ENCODE data around the gene PSMC5.
"Not testable (repeated sequence)": the region's sequence is repeated elsewhere in the genome, so short reads cannot be mapped to it uniquely, and the experiment has no call there.

PSMC5 gene

DNA sequence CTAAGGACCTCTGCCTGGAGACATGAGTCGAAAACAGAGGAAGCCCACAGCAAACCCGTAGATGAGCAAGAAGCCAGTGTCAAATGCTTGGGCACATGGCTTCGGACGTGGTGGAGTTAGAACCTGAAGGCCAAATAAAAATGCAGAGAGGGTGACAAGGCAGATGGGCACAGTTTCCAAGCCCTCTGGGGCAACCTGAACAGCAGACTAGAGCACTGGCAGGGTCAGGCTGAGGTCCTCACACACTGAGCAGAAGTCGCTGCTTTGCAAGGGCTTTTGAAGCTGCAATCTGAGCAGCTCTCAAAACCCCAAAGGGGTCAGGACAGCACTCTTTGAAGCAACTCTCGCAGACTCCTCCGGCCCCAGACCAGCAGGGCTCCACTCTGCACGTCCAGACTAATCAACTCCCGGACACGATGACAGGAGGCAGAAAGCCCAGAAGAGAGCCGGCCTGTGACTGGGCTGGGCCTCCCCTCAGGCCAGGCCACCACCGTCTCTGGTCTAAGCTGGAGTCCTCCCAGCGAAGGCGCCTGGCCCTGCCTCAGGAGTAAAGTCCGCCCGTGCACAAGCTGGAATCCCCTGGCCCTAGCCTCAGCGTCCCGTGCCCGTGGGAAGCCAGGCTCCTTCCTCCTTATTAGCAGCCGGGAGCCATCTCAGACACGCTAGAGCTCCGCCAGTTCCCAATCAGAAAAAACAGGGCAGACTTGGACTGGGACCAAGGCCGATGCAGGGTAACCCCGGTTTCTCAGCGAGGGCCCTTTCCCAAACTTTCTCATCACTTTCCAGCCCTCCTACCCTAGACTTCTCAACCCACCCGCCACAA, 14.3 kb downstream of the PSMC5 start:
- DNase-seq = no peak

DNA sequence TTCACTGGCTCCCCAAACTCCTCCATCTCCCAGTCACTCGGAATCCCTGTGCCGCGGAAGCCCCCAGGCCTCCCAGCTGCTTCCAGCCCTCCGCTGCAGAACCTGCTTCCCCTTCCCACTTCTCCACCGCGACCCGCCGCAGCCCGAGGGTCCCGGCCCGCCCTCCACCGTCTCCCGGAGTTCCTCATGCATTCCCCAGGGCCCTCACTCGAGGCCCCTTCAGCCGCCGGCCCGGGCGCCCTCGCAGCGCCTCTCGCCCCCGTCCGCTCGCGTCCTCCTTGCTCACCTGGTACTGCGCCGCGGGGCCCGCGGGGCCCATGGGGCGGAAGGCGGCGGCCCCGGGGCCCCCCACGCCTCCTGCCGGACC, 14.9 kb downstream of the PSMC5 start:
- no peak for DNase-seq

DNA sequence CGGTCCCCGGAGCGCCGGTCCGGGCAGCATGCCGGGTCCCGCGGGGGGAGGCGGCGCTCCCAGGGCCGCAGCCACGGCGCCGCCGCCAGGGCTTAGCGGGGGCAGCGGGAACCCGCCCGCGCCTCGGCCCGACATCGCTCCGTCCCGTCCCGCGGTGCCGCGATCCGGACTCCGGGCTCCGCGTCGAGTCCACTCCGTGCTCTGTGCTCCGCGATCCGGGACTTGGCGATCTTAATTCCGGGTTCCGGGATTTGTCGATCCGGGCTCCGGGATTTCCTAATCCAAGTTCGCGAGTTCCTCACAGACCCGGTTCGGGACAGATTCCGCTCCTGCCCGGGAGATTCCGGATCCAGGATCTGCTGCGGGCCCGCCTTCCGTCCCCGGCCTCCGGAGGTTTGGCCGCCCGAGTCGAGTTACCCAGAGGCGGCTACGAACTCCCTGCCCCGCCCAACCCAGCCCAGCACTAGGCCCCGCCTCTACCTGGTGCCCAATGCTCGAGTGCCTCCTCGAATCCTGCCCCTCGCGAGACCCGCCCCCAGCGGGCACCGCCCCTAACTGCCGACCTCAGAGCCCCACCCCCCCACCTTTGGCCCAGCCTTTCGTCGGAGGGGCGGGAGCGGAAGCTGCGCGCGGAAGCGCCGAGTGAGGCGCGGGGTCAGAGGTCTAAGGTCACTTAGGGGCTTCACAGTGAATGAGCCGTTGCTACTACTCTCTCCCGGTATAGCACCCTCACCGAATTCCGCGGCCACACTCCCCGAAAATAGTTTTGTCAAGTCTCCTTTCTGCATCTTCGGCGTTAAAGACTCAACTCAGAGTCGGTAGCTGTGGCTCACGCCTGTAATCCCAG, 15.5 kb downstream of the PSMC5 start, which contains the start of gene SMARCD2:
TSS of gene SMARCD2 (minus strand) at position 146 of the 847 bp plus-strand sequence. CDS start at position 135, 11 bp downstream.
- DNase-seq = peak; percentile 99

DNA sequence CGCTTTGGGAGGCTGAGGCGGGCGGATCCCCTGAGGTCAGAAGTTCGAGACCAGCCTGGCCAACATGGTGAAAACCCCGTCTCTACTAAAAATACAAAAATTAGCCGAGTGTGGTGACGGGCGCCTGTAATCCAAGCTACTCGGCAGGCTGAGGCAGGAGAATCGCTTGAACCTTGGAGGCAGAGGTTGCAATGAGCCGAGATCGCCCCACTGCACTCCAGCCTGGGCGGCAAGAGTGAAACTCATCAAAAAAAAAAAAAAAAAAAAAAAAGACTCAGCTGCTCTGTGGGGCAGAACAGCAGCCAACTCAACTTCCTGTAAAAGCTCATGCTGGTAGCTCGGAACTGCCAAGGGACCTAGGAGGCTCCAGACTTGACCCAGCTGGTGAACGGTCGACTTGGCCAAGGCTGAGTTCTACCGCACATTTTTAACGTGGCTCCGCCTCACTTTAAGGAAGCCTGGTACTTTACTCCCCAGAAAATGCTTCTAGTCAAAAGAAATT, 16.2 kb downstream of the PSMC5 start:
- DNase-seq = peak; percentile 25

DNA sequence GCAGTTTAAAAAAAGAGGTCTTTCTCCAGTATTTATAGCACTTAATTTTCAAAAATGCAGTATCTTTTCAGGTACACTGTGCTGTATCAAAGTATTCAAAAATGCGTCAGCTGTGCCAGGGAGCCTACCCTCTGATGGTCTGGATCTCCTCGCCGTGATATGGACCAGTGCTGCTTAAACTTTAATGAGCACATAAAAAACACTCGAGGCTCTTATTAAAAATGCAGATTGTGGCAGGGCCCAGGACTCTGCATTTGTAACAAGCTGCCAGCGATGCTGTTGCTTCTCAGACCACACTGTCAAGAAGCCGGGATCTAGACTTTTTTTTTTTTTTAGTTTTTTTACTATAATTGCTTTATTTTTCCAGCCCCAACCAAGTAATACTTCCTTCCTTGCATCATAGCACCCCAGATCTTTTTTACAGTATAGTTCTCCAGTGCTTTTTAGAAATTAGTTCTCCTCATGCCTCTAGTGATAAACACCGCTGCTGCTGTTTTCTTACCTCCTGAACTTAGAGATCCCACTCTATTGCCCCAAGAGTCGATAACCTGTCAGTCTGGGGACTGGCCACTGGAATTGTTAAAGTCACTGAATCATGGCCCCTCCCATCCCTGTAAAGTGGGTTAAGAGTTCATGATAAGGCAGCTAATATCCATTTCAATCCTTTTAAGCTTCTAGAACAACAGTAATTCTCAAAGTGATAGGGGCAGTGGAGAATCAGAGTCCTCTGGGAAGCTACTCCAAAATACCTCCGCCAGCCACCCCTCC, 16.9 kb downstream of the PSMC5 start:
- DNase-seq = no peak

DNA sequence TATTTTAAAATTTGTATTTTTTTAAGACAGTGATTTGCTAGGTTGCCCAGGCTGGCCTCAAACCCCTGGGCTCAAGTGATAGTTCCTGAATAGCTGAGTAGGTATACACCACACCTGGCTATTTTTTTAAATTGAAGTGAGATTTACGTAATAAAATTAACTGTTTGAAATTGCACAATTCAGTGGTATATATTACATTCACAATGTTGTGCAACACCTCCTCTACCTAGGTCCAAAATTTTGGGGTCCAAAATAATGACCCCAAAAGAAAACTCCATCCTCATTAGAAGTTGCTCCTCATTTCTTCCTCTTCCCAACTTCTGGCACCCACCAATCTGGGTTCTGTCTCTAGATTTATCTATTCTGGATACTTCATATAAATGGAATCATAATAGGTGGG, 18.3 kb downstream of the PSMC5 start:
- DNase-seq = no peak

DNA sequence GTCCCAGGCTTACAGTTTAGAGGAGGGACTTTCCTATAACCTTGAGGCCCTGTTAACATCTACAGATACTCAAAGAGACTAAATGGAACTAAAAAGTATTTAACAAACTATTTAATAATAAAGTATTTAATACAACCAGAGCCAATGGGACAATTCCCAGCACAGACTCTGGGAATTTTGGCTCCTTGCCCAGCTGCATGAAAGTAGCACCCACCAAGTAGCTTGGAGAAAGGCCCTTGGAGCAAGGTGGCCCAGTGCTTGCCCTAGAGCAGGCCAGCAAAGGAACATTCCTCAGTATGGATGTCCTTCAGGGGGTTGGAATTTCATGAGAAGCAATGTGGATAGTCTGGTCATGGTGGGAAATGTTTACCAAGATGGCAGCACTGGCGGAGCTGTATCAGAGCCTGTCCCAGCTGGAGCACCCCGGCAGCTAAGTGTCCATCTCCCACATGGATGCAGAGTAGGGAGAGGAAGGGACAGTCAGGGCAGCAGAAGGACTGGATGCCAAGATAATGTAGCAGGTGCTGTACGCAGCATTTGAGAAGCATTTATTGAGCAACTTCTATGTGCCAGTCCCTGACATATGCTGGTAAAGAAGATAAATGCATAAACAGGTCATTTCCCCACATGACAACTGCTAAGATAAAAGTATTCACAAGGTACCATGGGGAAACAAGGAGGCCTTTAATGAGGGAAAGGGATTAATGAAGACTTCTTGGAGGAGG, 20.5 kb downstream of the PSMC5 start:
- DNase-seq = no peak

DNA sequence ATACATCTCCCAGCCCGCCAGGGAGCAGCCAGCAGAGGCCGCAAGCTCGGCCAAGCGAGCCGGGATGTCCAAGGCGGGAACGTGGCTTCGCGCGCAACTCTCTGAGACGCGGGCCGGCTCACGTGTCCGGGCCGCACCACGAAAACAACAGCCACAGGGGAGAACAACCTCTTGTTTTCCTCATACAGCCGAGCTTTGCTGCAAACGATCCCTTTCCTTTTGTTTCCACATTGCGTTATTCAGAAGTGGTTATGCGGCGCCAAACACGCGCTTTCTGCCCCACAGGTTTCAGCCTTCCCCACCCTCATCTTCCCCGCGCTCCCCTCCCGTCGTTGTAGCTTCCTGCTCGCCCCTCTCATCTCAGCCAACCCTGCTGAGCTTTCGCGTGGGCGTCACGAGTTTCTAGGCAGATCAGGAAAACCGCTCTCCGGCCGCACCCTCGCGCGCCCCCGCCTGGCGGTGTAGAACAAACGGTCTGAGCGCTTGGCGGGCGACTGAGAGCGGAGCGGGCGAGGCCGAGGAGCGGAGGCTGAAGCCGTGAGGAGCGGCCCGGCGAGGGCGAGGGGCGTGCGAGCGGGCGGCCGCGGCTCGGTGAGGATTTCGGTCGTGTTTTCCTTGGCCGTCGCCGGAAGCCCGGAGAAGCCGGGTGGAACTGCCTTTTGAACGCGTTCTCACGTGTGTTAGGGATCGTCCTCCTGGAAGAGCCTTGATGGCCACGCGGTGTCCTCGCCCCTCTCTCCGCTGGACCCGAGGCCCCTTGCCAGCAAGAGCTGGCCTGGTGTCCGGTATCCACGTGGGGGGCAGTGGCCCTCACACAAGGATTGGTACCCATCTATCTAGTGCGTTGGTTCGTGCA, 21.8 kb downstream of the PSMC5 start:
- peak; percentile 98 for DNase-seq

DNA sequence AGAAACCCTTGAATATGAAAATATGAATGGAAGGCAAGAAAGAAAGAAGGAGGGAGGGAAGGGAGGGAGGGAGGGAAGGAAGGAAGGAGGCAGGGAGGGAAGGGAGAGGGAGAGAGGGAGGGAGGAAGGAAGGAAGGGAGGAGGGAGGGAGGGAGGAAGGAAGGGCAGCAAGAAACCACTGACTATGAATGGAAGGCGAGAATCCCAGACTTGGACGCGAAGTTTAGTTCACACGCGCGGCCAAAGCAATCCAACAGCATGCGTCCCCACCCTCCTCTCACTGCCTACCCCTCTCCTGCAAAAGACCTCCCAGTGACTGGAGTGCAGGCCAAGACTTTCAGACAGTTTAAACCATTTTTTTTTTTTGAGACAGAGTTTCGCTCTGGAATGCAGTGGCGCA, 23.2 kb downstream of the PSMC5 start:
- no peak for DNase-seq

DNA sequence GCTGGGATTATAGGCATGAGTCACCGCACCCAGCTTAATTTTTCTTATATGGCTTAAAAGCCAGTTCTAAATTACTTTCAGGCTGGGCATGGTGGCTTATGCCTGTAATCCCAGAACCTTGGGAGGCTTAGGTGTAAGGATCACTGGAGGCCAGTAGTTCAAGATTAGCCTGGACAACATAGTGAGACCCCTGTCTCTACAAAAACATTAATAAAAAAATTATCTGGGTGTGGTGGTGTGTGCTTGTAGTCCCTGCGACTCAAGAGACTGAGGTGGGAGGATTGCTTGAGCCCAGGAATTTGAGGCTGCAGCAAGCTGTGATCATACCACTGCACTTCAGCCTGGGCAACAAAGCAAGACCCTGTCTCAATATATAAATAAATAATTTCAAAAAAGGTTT, 26.0 kb downstream of the PSMC5 start:
- no peak for DNase-seq

DNA sequence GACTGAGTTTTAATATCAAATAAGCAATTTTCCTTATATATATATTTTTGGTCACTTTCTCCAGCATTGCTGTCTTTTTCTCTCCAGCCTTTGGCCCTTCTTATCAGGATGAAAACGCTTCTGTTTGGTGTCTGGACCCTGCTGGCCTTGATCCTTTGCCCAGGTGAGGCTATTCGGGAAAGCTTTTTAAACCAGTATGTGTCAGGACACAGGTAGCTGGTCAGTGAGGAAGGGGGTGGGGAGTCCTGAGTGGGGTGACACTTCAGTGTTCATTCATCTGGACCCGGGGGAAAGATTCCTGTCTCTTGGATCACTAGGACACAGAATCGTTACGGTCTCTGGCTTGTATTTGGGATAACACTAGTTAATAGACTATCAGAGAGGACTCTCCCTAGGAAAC, 27.5 kb downstream of the PSMC5 start:
- no peak for DNase-seq

DNA sequence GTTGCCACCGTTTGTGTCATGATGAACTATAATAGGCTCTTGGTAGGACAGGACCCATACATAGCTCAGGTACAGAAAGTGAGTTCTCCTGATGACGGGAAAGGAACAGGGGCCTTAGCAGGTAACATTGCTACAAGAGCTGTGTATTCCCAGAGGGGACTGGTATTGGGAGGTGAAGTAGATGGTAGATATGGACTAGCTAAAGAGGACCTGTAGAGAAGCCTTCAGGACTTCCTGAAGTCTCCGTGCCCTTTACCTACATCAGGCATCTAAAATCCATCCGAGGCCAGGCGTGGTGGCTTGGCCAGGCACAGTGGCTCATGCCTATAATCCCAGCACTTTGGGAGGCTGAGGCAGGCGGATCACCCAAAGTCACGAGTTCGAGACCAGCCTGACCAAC, 28.0 kb downstream of the PSMC5 start:
- DNase-seq = no peak

DNA sequence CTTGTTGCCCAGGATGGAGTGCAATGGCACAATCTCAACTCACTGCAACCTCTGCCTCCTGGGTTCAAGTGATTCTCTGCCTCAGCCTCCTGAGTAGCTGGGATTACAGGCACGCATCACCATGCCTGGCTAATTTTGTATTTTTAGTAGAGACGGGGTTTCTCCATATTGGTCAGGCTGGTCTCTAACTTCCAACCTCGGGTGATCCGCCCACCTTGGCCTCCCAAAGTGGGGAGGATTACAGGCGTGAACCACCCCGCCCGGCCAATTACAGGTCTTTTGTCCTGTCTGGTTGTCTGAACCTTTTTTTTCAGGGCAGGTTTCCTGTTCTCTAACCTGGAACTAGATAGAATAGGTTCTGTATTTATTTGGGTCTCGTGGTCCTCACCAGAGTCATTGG, 29.2 kb downstream of the PSMC5 start:
- DNase-seq = not testable (repeated sequence)

DNA sequence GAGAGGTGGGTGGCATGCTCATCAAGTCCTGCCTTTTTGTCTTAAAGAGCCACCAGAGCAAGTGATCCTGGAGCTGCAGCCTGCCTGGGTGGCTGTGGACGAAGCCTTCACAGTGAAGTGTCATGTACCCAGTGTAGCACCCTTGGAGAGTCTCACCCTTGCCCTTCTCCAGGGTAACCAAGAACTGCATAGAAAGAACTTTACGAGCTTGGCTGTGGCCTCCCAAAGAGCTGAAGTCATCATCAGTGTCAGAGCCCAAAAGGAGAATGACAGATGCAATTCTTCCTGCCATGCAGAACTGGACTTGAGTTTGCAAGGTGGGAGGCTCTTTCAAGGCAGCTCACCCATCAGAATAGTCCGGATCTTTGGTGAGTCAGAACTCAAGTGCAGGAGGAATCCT, 32.0 kb downstream of the PSMC5 start:
- no peak for DNase-seq

DNA sequence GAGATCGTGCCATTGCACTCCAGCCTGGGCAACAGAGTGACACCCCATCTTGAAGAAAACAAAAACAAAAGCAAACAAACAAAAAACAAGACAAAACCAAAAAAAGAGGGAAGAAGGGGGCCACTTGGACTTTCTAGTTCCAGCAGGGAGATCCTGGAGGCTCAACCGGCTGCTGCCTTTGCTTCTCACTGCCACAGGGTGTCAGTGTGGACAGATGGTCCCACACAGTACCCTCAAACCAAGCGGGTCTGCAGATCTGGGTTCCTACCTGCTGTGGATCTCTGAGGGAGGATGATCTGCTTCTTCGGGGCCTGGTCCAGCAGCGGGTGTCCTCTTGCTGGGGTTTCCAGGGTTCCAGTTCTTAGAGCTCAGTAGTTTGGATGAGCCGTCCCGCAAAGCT, 39.4 kb downstream of the PSMC5 start:
- not testable (repeated sequence) for DNase-seq

DNA sequence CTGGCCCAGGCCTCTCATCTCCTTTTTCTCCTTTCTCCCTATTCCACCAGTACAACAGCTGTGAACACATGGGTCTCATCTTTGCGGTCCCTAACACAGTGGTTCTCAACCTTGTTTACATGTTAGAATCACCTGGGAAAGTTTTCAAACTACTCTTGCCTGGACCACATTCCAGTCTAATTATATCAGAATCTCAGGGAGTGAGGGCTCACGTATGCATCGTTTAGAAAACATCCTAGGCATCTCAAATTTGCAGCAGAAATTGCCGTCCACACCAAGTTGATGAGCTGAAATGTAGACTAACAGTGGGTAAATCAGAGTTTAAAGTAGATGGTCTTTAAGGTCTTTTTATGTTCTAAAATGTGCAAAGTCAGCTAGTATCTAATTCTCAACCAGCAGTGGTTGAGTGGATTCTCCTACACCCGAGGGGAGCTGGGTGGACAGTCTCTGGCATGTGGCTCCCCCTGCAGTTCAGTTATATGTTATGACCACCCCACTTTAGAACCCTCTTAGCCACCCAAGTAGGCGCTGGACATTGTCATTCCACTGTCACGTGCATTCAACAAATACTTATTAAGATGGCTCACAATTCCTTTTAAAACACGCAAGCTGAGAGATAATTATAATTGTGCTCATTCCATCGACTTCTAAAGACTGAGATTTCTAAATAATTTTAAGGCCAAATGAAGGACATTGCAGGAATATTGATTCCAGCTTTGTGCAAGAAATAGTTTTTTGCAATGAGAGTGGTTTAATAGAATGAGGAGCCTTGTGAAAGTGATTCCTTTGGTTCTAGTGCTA, 42.5 kb downstream of the PSMC5 start:
- DNase-seq = not testable (repeated sequence)

DNA sequence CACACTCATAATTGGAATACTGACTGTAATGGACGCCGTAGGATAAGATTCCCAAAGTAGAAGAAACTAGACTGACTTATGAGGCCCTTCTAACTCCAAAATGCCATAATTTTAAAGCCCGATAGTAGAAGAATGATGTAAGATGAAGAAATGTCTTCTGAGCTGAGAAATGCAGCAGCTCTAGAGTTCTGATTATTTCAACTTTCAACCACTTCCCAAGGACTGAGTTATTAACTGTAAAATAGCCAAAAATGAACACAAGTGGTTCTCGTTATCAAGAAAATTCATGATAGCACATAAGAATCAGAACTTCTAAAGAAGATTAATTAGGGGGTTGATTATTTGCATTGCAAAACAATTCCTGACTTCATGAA, 43.0 kb downstream of the PSMC5 start:
- DNase-seq = not testable (repeated sequence)

DNA sequence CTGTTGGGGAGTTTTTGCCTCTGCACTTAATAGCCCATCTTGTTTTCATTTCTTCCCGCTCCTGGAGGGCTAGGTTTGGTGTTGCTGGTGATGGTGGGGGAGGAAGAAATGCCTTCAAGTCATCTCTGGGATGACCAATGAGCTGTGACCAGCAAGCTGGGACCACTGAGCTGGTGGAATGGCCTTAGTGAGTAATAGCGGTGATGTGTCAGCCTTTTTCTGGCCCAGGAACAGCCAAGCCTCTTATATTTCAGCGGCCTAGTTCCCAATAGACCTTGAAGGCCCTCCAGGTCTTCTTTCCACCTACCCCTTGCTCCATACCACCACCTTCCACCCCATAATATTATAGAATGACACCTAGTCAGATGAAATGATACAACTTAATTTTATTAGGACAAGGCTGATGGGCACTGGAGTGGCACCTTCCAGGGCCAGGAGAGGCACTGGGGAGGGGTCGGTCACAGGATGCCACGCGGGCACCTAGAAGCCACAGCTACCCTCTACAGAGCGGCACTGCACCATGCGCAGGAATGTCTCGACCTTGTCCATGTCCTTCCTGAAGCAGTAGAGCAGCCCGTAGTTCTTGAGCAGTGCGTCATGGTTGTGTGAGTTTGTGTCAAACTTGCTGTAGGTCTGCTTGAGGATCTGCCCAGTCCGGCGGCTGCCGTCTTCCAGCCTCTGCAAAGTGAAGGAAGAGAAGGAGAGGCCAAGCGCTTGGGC, 44.6 kb downstream of the PSMC5 start:
- DNase-seq = not testable (repeated sequence)

DNA sequence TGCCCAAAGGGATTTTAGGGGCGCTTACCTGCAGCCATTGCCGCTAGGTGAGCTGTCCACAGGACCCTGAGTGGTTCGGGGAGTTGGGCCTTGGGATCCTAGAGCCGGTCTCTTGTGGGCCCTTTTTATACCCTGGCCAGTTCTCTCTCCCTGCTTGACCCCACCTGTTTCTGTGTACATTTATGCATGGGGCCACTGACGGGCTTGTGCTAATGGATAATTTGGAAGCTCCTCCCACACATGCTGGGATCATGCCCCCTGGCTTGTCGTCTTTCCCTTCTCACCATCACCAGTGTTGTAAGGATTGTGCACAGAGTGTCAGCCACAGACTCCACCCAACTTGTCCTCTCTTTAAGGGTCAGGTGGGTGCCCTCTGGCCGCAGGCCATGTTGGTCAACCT, 46.3 kb downstream of the PSMC5 start, which contains the start of gene CSH2:
TSS of gene CSH2 (minus strand) at position 101 of the 400 bp plus-strand sequence. CDS start at position 38, 63 bp downstream.
- not testable (repeated sequence) for DNase-seq
